ENCODE results near the gene AGA.

Gene AGA

GRCh38 chr4:177460460-177460859 is 18.2 kb upstream of the AGA start:
- no peaks in the 10 kb centered on the region for H3K36me3 ChIP-seq (replicated peaks; ENCODE audit: low read depth, low read length)
- no peaks in the 10 kb centered on the region for H3K9me3 ChIP-seq (ENCODE audit: insufficient read depth, low read length)
- H3K79me2 ChIP-seq (ENCODE audit: low read length): no peaks in the 10 kb centered on the region
- H3K27me3 ChIP-seq (ENCODE audit: low read depth, low read length): no peaks in the 10 kb centered on the region
- H3K4me3 ChIP-seq (ENCODE audit: low read length): no peak overlapping the region
- TF ChIP-seq EZH2phosphoT487 (IDR thresholded peaks at IDR 0.05; ENCODE audit: low read depth): no peak
- TF ChIP-seq CTCF (IDR thresholded peaks at IDR 0.05; ENCODE audit: low read depth, low read length): no peak
- no peaks in the 10 kb centered on the region for H3K4me1 ChIP-seq (ENCODE audit: low read length)
- no peak overlapping the region for H2AFZ ChIP-seq (ENCODE audit: low read depth, low read length)
- no peak overlapping the region for H3K4me2 ChIP-seq (ENCODE audit: low read length)
- H4K20me1 ChIP-seq (ENCODE audit: insufficient read depth, low read length): no peaks in the 10 kb centered on the region
- no peak overlapping the region for H3K27ac ChIP-seq (ENCODE audit: low read length)
- H3K9ac ChIP-seq (ENCODE audit: low read length): no peak overlapping the region

GRCh38 chr4:177455561-177455970 is 13.3 kb upstream of the AGA start:
- no peaks in the 10 kb centered on the region for H3K79me2 ChIP-seq (ENCODE audit: low read length)
- H3K36me3 ChIP-seq (replicated peaks; ENCODE audit: low read depth, low read length): no peaks in the 10 kb centered on the region
- no peaks in the 10 kb centered on the region for H3K4me1 ChIP-seq (ENCODE audit: low read length)
- TF ChIP-seq CTCF (IDR thresholded peaks at IDR 0.05; ENCODE audit: low read depth, low read length) (no peak), EZH2phosphoT487 (IDR thresholded peaks at IDR 0.05; ENCODE audit: low read depth) (no peak)
- no peak overlapping the region for H2AFZ ChIP-seq (ENCODE audit: low read depth, low read length)
- no peak overlapping the region for H3K4me3 ChIP-seq (ENCODE audit: low read length)
- no peak overlapping the region for H3K4me2 ChIP-seq (ENCODE audit: low read length)
- no peaks in the 10 kb centered on the region for H3K9me3 ChIP-seq (ENCODE audit: insufficient read depth, low read length)
- no peaks in the 10 kb centered on the region for H4K20me1 ChIP-seq (ENCODE audit: insufficient read depth, low read length)
- no peaks in the 10 kb centered on the region for H3K27me3 ChIP-seq (ENCODE audit: low read depth, low read length)
- H3K27ac ChIP-seq (ENCODE audit: low read length): no peak overlapping the region
- no peak overlapping the region for H3K9ac ChIP-seq (ENCODE audit: low read length)

GRCh38 chr4:177453116-177453515 is 10.9 kb upstream of the AGA start:
- no peak overlapping the region for H3K4me2 ChIP-seq (ENCODE audit: low read length)
- H4K20me1 ChIP-seq (ENCODE audit: insufficient read depth, low read length): no peaks in the 10 kb centered on the region
- no peaks in the 10 kb centered on the region for H3K36me3 ChIP-seq (replicated peaks; ENCODE audit: low read depth, low read length)
- no peaks in the 10 kb centered on the region for H3K79me2 ChIP-seq (ENCODE audit: low read length)
- H3K4me3 ChIP-seq (ENCODE audit: low read length): no peak overlapping the region
- TF ChIP-seq CTCF (IDR thresholded peaks at IDR 0.05; ENCODE audit: low read depth, low read length): no peak
- TF ChIP-seq EZH2phosphoT487 (IDR thresholded peaks at IDR 0.05; ENCODE audit: low read depth): no peak
- no peaks in the 10 kb centered on the region for H3K9me3 ChIP-seq (ENCODE audit: insufficient read depth, low read length)
- H3K27me3 ChIP-seq (ENCODE audit: low read depth, low read length): no peaks in the 10 kb centered on the region
- no peak overlapping the region for H3K27ac ChIP-seq (ENCODE audit: low read length)
- no peaks in the 10 kb centered on the region for H3K4me1 ChIP-seq (ENCODE audit: low read length)
- no peak overlapping the region for H3K9ac ChIP-seq (ENCODE audit: low read length)
- no peak overlapping the region for H2AFZ ChIP-seq (ENCODE audit: low read depth, low read length)

- TF ChIP-seq EZH2phosphoT487 (IDR thresholded peaks at IDR 0.05; ENCODE audit: low read depth): no peak
- TF ChIP-seq CTCF (IDR thresholded peaks at IDR 0.05; ENCODE audit: low read depth, low read length): no peak
- H3K9ac ChIP-seq (ENCODE audit: low read length): no peak overlapping the region
- no peaks in the 10 kb centered on the region for H3K4me1 ChIP-seq (ENCODE audit: low read length)
- no peak overlapping the region for H3K27ac ChIP-seq (ENCODE audit: low read length)
- H2AFZ ChIP-seq (ENCODE audit: low read depth, low read length): no peak overlapping the region
- no peaks in the 10 kb centered on the region for H3K9me3 ChIP-seq (ENCODE audit: insufficient read depth, low read length)
- H3K36me3 ChIP-seq (replicated peaks; ENCODE audit: low read depth, low read length): no peaks in the 10 kb centered on the region
- H4K20me1 ChIP-seq (ENCODE audit: insufficient read depth, low read length): no peaks in the 10 kb centered on the region
- no peaks in the 10 kb centered on the region for H3K27me3 ChIP-seq (ENCODE audit: low read depth, low read length)
- H3K79me2 ChIP-seq (ENCODE audit: low read length): no peaks in the 10 kb centered on the region
- no peak overlapping the region for H3K4me3 ChIP-seq (ENCODE audit: low read length)
- H3K4me2 ChIP-seq (ENCODE audit: low read length): no peak overlapping the region
Observed at GRCh38 chr4:177451108-177451500, 8.9 kb upstream of the AGA start.

All from OCI-LY3 (cell line).